HEK293T (cell line): Measurements from ENCODE around the gene FAM193A.

Experiments
- CTCF ChIA-PET: fragments of 350-600 bp; formaldehyde crosslinking; extraction: SDS; loops from one replicate; lab custom pipeline; 2021; ENCODE audit warnings: antibody characterized with exemption, inconsistent platforms; lab: Yijun Ruan, JAX
- POLR2A ChIA-PET: fragments of 350-600 bp; formaldehyde crosslinking; extraction: SDS; loops from one replicate; lab custom pipeline; 2020; ENCODE audit warnings: antibody characterized with exemption, inconsistent platforms; lab: Yijun Ruan, JAX
- DNase-seq: peaks from one replicate; pipeline ENCODE4 v3.0.0; 2012; ENCODE audit warnings: mixed read lengths; ENCODE audit errors: extremely low spot score
- ARNT ChIP-seq: fragments of 450-650 bp; IDR thresholded peaks from 2 replicates; pipeline ENCODE4 v1.6.1; 2017; ENCODE audit warnings: mild to moderate bottlenecking
- BHLHE40 ChIP-seq: fragments of 450-650 bp; IDR thresholded peaks from 2 replicates; pipeline ENCODE4 v1.6.1; 2016; ENCODE audit warnings: mild to moderate bottlenecking, moderate library complexity, borderline replicate concordance
- CTBP1 ChIP-seq: fragments of 450-650 bp; IDR thresholded peaks from 2 replicates; pipeline ENCODE4 v1.6.1; 2016; ENCODE audit warnings: borderline replicate concordance
- ELF4 ChIP-seq: fragments of 450-650 bp; IDR thresholded peaks from 2 replicates; pipeline ENCODE4 v1.6.1; 2017; ENCODE audit warnings: antibody characterized with exemption
- FOXA1 ChIP-seq: fragments of 450-650 bp; IDR thresholded peaks from 2 replicates; pipeline ENCODE4 v1.6.1; 2016; ENCODE audit warnings: mild to moderate bottlenecking
- FOXK2 ChIP-seq: fragments of 450-650 bp; IDR thresholded peaks from 2 replicates; pipeline ENCODE4 v1.6.1; 2016; ENCODE audit warnings: mild to moderate bottlenecking
- FOXM1 ChIP-seq: fragments of 450-650 bp; IDR thresholded peaks from 2 replicates; pipeline ENCODE4 v1.6.1; 2017; ENCODE audit warnings: mild to moderate bottlenecking, borderline replicate concordance
- HDGF ChIP-seq: fragments of 450-650 bp; IDR thresholded peaks from 2 replicates; pipeline ENCODE4 v1.6.1; 2017; ENCODE audit warnings: antibody characterized with exemption, borderline replicate concordance
- L3MBTL2 ChIP-seq: fragments of 450-650 bp; conservative IDR thresholded peaks from 2 replicates; pipeline ENCODE4 v1.6.1; 2016; ENCODE audit warnings: mild to moderate bottlenecking
- LEF1 ChIP-seq: fragments of 450-650 bp; IDR thresholded peaks from 2 replicates; pipeline ENCODE4 v1.6.1; 2017; ENCODE audit warnings: mild to moderate bottlenecking, borderline replicate concordance
- NFRKB ChIP-seq: fragments of 450-650 bp; IDR thresholded peaks from 2 replicates; pipeline ENCODE4 v1.6.1; 2016; ENCODE audit warnings: mild to moderate bottlenecking, moderate library complexity
- PKNOX1 ChIP-seq: fragments of 450-650 bp; IDR thresholded peaks from 2 replicates; pipeline ENCODE4 v1.6.1; 2016
- SP1 ChIP-seq: fragments of 450-650 bp; IDR thresholded peaks from 2 replicates; pipeline ENCODE4 v1.6.1; 2017
- SUZ12 ChIP-seq: fragments of 450-650 bp; IDR thresholded peaks from 2 replicates; pipeline ENCODE4 v1.6.1; 2016; ENCODE audit warnings: mild to moderate bottlenecking
- TARDBP ChIP-seq: fragments of 450-650 bp; IDR thresholded peaks from 2 replicates; pipeline ENCODE4 v1.6.1; 2016
- ZNF384 ChIP-seq: fragments of 450-650 bp; IDR thresholded peaks from 2 replicates; pipeline ENCODE4 v1.6.1; 2016

The FAM193A gene

GRCh38 chr4:2621419-2621818 is 85.0 kb downstream of the FAM193A start:
- TF ChIP-seq L3MBTL2 (no peak), CTBP1 (no peak), ARNT (no peak), BHLHE40 (no peak), ZNF384 (no peak), SUZ12 (no peak), NFRKB (no peak), FOXK2 (no peak), LEF1 (no peak), PKNOX1 (no peak), HDGF (no peak), ELF4 (no peak), SP1 (no peak), TARDBP (no peak), FOXA1 (no peak)
- ChIA-PET POLR2A (no interaction called here), CTCF (no interaction called here)
- no peak for DNase-seq

DNA sequence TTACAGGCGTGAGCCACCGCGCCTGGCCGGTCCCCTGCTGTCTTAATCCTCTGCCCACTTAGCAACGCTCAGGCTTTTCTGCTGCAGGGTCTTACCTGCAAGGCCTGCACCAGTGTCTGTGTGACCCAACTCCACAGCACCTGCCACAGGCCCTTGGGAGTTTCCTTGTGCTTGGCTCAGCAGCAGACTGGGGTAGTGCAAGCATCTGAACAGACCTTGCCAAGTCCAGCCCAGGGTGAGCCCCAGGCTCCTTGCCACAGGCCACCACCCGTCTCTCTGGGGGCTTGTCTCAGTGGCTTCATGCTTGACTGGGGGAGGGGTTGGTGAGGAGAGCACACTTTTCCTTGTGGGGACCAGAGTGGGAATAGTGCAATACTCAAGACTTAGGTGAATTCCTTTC is 87.0 kb downstream of the FAM193A start:
- ChIA-PET CTCF (no interaction called here), POLR2A (no interaction called here)
- TF ChIP-seq SUZ12 (no peak), HDGF (no peak), ARNT (no peak), FOXA1 (no peak), NFRKB (no peak), FOXM1 (no peak), BHLHE40 (no peak), SP1 (no peak), ELF4 (no peak), FOXK2 (no peak), L3MBTL2 (no peak), TARDBP (no peak), LEF1 (no peak), CTBP1 (no peak), ZNF384 (no peak), PKNOX1 (no peak)
- no peak for DNase-seq

- POLR2A ChIA-PET: no interaction called here
- no peak for DNase-seq
- TF ChIP-seq CTBP1: no peak
- no peak for TF ChIP-seq TARDBP
- no peak for TF ChIP-seq ZNF384
- TF ChIP-seq ARNT: no peak
- no peak for TF ChIP-seq LEF1
- TF ChIP-seq PKNOX1: no peak
- no peak for TF ChIP-seq FOXM1
- TF ChIP-seq FOXA1: no peak
- TF ChIP-seq ELF4: no peak
- TF ChIP-seq HDGF: no peak
- TF ChIP-seq L3MBTL2: no peak
- no peak for TF ChIP-seq NFRKB
- TF ChIP-seq BHLHE40: no peak
- TF ChIP-seq SP1: no peak
- no peak for TF ChIP-seq FOXK2
- no peak for TF ChIP-seq SUZ12
- CTCF ChIA-PET: no interaction called here
These were observed 88.5 kb downstream of the FAM193A start for GRCh38 chr4:2624782-2625530.

DNA sequence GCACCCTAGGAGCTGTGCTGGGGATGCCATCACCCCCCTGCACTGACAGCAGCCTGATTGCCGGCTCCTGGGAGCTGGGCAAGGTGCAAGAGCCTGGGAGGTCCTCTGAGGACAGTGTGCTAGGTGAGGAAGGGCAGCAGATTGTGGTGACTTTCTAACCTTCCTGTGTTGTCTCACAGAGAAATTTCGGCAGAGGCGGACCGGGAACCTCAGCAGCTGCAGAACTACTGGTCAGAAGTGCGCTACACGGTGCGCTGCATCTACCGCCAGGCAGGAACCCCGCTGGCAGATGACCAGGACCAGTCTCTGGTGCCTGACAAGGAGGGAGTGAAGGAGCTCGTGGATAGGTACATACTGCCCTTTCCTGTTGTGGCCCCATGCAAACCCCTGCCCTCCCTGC is 89.8 kb downstream of the FAM193A start:
- POLR2A ChIA-PET: no interaction called here
- CTCF ChIA-PET: no interaction called here

More for the DNA sequence above, 89.8 kb downstream of the FAM193A start:
- no peak for TF ChIP-seq BHLHE40
- TF ChIP-seq CTBP1: no peak
- no peak for TF ChIP-seq TARDBP
- TF ChIP-seq HDGF: no peak
- TF ChIP-seq ELF4: no peak
- TF ChIP-seq PKNOX1: no peak
- no peak for TF ChIP-seq LEF1
- no peak for TF ChIP-seq FOXK2
- no peak for TF ChIP-seq SP1
- no peak for TF ChIP-seq SUZ12
- TF ChIP-seq ARNT: no peak
- no peak for DNase-seq
